Panc1 (cell line): Measurements from ENCODE around the gene LRRC26.

ENCODE experiments used
- POLR2AphosphoS5 ChIP-seq: IDR thresholded peaks from 2 replicates; pipeline ENCODE4 v1.6.1; 2012; ENCODE audit warnings: mild to moderate bottlenecking, low read depth, low read length, moderate library complexity
- SIN3A ChIP-seq: IDR thresholded peaks from 2 replicates; pipeline ENCODE4 v1.6.1; 2012; ENCODE audit warnings: low read depth, mild to moderate bottlenecking, low read length, moderate library complexity, borderline replicate concordance; ENCODE audit not compliant: insufficient read depth
- TCF7L2 ChIP-seq: IDR thresholded peaks from 2 replicates; pipeline ENCODE4 v1.6.1; 2011; ENCODE audit warnings: mild to moderate bottlenecking, low read depth, low read length, inconsistent platforms
- TF ChIP-seq, protein P1 (sequence below): fragments of 450-650 bp; IDR thresholded peaks from 2 replicates; pipeline ENCODE4 v1.5.1; 2017; ENCODE audit warnings: mild to moderate bottlenecking
- TF ChIP-seq, protein P2 (sequence below), 2 experiments: IDR thresholded peaks; 2 replicates each; pipeline ENCODE4 v1.6.1; 2011 to 2012; ENCODE audit warnings: low read depth in 2 of 2, control low read depth in 1 of 2, low read length in 1 of 2, mild to moderate bottlenecking in 1 of 2, moderate library complexity in 1 of 2; ENCODE audit not compliant: insufficient read depth in 1 of 2

DNA sequence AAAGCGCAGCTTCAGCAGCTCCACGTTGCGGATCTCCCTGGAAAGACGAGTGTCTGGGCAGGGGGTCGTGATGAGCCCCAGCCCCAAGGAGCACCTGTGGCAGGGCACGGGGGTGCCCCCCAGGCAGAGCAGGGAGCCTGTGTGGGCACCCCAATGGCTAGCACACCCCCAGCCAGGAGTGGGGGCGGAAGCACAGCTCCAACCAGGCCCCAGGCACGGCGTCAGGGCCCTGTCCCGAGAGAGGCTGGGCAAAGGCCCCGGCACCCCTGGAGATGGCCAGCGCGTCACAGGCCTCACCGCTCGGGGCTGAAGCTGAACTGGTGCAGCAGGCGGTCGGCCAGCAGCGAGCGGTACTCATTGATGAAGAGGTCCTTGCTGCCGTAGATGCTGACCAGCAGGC lies 10.6 kb upstream of the LRRC26 start:
- TF ChIP-seq, protein P1, sequence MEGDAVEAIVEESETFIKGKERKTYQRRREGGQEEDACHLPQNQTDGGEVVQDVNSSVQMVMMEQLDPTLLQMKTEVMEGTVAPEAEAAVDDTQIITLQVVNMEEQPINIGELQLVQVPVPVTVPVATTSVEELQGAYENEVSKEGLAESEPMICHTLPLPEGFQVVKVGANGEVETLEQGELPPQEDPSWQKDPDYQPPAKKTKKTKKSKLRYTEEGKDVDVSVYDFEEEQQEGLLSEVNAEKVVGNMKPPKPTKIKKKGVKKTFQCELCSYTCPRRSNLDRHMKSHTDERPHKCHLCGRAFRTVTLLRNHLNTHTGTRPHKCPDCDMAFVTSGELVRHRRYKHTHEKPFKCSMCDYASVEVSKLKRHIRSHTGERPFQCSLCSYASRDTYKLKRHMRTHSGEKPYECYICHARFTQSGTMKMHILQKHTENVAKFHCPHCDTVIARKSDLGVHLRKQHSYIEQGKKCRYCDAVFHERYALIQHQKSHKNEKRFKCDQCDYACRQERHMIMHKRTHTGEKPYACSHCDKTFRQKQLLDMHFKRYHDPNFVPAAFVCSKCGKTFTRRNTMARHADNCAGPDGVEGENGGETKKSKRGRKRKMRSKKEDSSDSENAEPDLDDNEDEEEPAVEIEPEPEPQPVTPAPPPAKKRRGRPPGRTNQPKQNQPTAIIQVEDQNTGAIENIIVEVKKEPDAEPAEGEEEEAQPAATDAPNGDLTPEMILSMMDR: no peak
- TF ChIP-seq TCF7L2 (no peak), SIN3A (no peak), POLR2AphosphoS5 (no peak)
- TF ChIP-seq, protein P2, sequence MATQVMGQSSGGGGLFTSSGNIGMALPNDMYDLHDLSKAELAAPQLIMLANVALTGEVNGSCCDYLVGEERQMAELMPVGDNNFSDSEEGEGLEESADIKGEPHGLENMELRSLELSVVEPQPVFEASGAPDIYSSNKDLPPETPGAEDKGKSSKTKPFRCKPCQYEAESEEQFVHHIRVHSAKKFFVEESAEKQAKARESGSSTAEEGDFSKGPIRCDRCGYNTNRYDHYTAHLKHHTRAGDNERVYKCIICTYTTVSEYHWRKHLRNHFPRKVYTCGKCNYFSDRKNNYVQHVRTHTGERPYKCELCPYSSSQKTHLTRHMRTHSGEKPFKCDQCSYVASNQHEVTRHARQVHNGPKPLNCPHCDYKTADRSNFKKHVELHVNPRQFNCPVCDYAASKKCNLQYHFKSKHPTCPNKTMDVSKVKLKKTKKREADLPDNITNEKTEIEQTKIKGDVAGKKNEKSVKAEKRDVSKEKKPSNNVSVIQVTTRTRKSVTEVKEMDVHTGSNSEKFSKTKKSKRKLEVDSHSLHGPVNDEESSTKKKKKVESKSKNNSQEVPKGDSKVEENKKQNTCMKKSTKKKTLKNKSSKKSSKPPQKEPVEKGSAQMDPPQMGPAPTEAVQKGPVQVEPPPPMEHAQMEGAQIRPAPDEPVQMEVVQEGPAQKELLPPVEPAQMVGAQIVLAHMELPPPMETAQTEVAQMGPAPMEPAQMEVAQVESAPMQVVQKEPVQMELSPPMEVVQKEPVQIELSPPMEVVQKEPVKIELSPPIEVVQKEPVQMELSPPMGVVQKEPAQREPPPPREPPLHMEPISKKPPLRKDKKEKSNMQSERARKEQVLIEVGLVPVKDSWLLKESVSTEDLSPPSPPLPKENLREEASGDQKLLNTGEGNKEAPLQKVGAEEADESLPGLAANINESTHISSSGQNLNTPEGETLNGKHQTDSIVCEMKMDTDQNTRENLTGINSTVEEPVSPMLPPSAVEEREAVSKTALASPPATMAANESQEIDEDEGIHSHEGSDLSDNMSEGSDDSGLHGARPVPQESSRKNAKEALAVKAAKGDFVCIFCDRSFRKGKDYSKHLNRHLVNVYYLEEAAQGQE (IDR thresholded peaks at IDR 0.05; ENCODE audit: insufficient read depth in 1 of 2, low read depth in 2 of 2, low read length in 1 of 2): no peak
